ENCODE data around the gene DNAJB13.

Gene DNAJB13

GRCh38 chr11:74001822-74002286 is 51.0 kb downstream of the DNAJB13 start:
- H3K27ac ChIP-seq (ENCODE audit: extremely low read depth, low read depth, low read length): no peak overlapping the region
- POLR2A ChIA-PET: no interaction called here

GRCh38 chr11:74002832-74003231 is 52.0 kb downstream of the DNAJB13 start:
- CTCF ChIA-PET: interaction anchor here (1.0 kb wide), 1 partner anchor 11 kb away, joined by 3 read pairs; no protein-coding TSS in a partner anchor
- Histone ChIP-seq H3K27ac (ENCODE audit: extremely low read depth, low read depth, low read length) (no peak overlapping the region), H3K4me1 (ENCODE audit: control insufficient read depth, insufficient read depth, low read length) (no peaks in the 10 kb centered on the region), H3K9me3 (ENCODE audit: control insufficient read depth, insufficient read depth, low read depth, low read length) (no peaks in the 10 kb centered on the region), H3K36me3 (ENCODE audit: control insufficient read depth in 2 of 2, insufficient read depth in 1 of 2, low read length in 2 of 2) (peaks cover 0 to 13% of the 10 kb centered on the region in 2 experiments; a peak in 1 of 3 replicates), H3K4me3 (ENCODE audit: low read depth, low read length) (no peak overlapping the region)
- POLR2A ChIA-PET: no interaction called here
- TF ChIP-seq ZBTB10 (tag by site-specific recombination; IDR thresholded peaks at IDR 0.05): no peak
- no peak for TF ChIP-seq ZNF692 (tag by site-specific recombination; IDR thresholded peaks at IDR 0.05)
- no peak for TF ChIP-seq ZNF488 (tag by site-specific recombination; IDR thresholded peaks at IDR 0.05)

More at GRCh38 chr11:74001822-74002286, 51.0 kb downstream of the DNAJB13 start:
- TF ChIP-seq ZNF548 (tag by site-specific recombination; IDR thresholded peaks at IDR 0.05) (no peak), GLIS1 (tag by site-specific recombination; IDR thresholded peaks at IDR 0.05) (peak; percentile 23; the same call in 1 of the 2 replicates), ZNF501 (tag by site-specific recombination; IDR thresholded peaks at IDR 0.05) (no peak), KLF1 (tag by site-specific recombination; IDR thresholded peaks at IDR 0.05) (peak; percentile 63; the same call in 1 of the 2 replicates)
- CTCF ChIA-PET: no interaction called here
- Histone ChIP-seq H3K36me3 (ENCODE audit: control insufficient read depth in 2 of 2, insufficient read depth in 1 of 2, low read length in 2 of 2) (peaks cover 0 to 13% of the 10 kb centered on the region in 2 experiments; a peak in 1 of 3 replicates), H3K9me3 (ENCODE audit: control insufficient read depth, insufficient read depth, low read depth, low read length) (no peaks in the 10 kb centered on the region), H3K4me1 (ENCODE audit: control insufficient read depth, insufficient read depth, low read length) (no peaks in the 10 kb centered on the region), H3K4me3 (ENCODE audit: low read depth, low read length) (no peak overlapping the region)

GRCh38 chr11:74004046-74004695 is 53.3 kb downstream of the DNAJB13 start:
- Histone ChIP-seq H3K27ac (ENCODE audit: extremely low read depth, low read depth, low read length) (no peak overlapping the region), H3K36me3 (ENCODE audit: control insufficient read depth in 2 of 2, insufficient read depth in 1 of 2, low read length in 2 of 2) (peaks cover 0 to 13% of the 10 kb centered on the region in 2 experiments; a peak in 1 of 3 replicates), H3K4me3 (ENCODE audit: low read depth, low read length) (no peak overlapping the region), H3K4me1 (ENCODE audit: control insufficient read depth, insufficient read depth, low read length) (no peaks in the 10 kb centered on the region), H3K9me3 (ENCODE audit: control insufficient read depth, insufficient read depth, low read depth, low read length) (no peaks in the 10 kb centered on the region)
- POLR2A ChIA-PET: no interaction called here
- CTCF ChIA-PET: interaction anchor here (1.4 kb wide), 1 partner anchor 41 kb away, joined by 3 read pairs; no protein-coding TSS in a partner anchor
- TF ChIP-seq ZNF433 (tag by site-specific recombination; IDR thresholded peaks at IDR 0.05; ENCODE audit: low read depth): no peak
- no peak for TF ChIP-seq ZNF830 (tag by site-specific recombination; IDR thresholded peaks at IDR 0.05; ENCODE audit: low read depth)
- TF ChIP-seq ZEB2 (tag by site-specific recombination; IDR thresholded peaks at IDR 0.05): no peak
- no peak for TF ChIP-seq ELK4 (IDR thresholded peaks at IDR 0.05; ENCODE audit: borderline replicate concordance, low read depth, low read length)
- no peak for TF ChIP-seq ZNF561 (tag by site-specific recombination; IDR thresholded peaks at IDR 0.05; ENCODE audit: borderline replicate concordance)
- no peak for TF ChIP-seq ZNF707 (tag by site-specific recombination; IDR thresholded peaks at IDR 0.05)
- TF ChIP-seq ZNF140 (tag by site-specific recombination; IDR thresholded peaks at IDR 0.05): no peak
- TF ChIP-seq ZBTB26 (tag by site-specific recombination; optimal IDR thresholded peaks at IDR 0.05): no peak
- TF ChIP-seq HOXD13 (CRISPR knock-in tag; IDR thresholded peaks at IDR 0.05; ENCODE audit: borderline replicate concordance): no peak
- no peak for TF ChIP-seq PBX3 (CRISPR knock-in tag; IDR thresholded peaks at IDR 0.05)
- no peak for TF ChIP-seq ZNF600 (tag by site-specific recombination; IDR thresholded peaks at IDR 0.05)
- TF ChIP-seq ZNF138 (tag by site-specific recombination; IDR thresholded peaks at IDR 0.05; ENCODE audit: borderline replicate concordance): no peak
- TF ChIP-seq KLF10 (tag by site-specific recombination; IDR thresholded peaks at IDR 0.05): no peak
- no peak for TF ChIP-seq ZNF692 (tag by site-specific recombination; IDR thresholded peaks at IDR 0.05)

Measured in HEK293 (cell line).